HUES64 (cell line): ENCODE data around the gene RBFOX2.

Experiments used
- H3K27ac ChIP-seq: 2 replicates; pipeline ENCODE4 v1.7.0; 2013; ENCODE audit warnings: low read depth, low read length, inconsistent platforms
- H3K27me3 ChIP-seq: 2 replicates; pipeline ENCODE4 v1.6.1; 2013; ENCODE audit warnings: mild to moderate bottlenecking, low read length; ENCODE audit not compliant: insufficient read depth
- H3K36me3 ChIP-seq: 2 replicates; pipeline ENCODE4 v1.6.1; 2013; ENCODE audit warnings: mild to moderate bottlenecking, low read length; ENCODE audit not compliant: insufficient read depth
- H3K4me1 ChIP-seq: 2 replicates; pipeline ENCODE4 v1.6.1; 2013; ENCODE audit warnings: mild to moderate bottlenecking, low read length, moderate library complexity; ENCODE audit not compliant: insufficient read depth
- H3K4me3 ChIP-seq: 2 replicates; pipeline ENCODE4 v1.5.1; 2013; ENCODE audit warnings: mild to moderate bottlenecking, low read length, moderate library complexity
- H3K9ac ChIP-seq: 2 replicates; pipeline ENCODE4 v1.6.1; 2013; ENCODE audit warnings: mild to moderate bottlenecking, low read depth, low read length
- H3K9me3 ChIP-seq: 2 replicates; pipeline ENCODE4 v1.6.1; 2013; ENCODE audit warnings: low read depth, low read length; ENCODE audit not compliant: insufficient read depth
- WGBS: fragments of 150-250, 120-280 bp; methylation state at CpG from one replicate; pipeline ENCODE4 v1.1.7; 2013; ENCODE audit warnings: missing lambda C conversion rate; 5-methylcytosine and 5-hydroxymethylcytosine counted together

The RBFOX2 gene

DNA sequence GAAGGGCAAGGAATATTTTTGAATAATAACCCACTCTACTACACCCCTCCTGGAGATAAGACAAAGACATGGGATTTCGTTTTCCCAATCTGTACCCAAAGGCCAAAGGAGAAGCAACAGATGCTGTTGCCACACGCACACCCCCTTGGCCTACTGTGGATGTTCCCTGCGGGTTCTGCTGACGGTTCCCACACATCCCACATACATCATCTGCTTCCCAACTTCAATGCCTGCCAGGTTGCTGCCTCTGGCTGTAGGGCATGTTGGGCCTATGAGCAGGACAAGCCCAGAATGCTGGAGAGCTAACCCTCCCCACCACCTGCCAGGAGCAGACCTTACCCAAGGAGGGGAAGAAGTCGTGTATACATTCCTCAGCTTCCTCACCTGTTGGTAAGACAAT, 13.6 kb upstream of the RBFOX2 start:
- Histone ChIP-seq H3K9me3 (no peaks in the 10 kb centered on the region), H3K27ac (no peak overlapping the region), H3K9ac (no peak overlapping the region), H3K4me1 (no peaks in the 10 kb centered on the region), H3K36me3 (no peaks in the 10 kb centered on the region), H3K27me3 (no peaks in the 10 kb centered on the region), H3K4me3 (no peak overlapping the region)
- 93% methylated on average over 4 of the region's 5 CpGs for WGBS

DNA sequence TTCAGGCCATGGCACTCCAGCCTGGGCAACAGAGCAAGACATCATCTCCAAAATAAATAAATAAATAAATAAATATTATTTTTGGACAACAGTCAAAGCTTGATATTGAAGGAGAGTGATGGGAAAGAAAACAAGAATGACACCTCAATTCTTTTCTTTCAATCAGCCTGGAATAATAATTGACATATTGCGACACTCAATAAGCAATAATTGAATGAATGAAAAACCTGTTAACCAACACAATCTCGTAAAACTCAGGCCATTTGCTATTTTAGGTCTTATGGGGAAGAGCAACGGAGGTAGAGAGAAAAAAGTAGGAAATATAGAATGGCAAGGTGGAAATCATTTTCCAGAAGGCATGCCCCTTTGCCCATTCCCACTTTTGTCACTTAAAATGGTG, 10.5 kb upstream of the RBFOX2 start:
- Histone ChIP-seq H3K27ac (no peak overlapping the region), H3K9me3 (no peaks in the 10 kb centered on the region), H3K9ac (no peak overlapping the region), H3K4me1 (peaks cover 11% of the 10 kb centered on the region), H3K27me3 (no peaks in the 10 kb centered on the region), H3K4me3 (no peak overlapping the region), H3K36me3 (no peaks in the 10 kb centered on the region)
- 96% methylated on average over 2 of the region's 3 CpGs for WGBS

DNA sequence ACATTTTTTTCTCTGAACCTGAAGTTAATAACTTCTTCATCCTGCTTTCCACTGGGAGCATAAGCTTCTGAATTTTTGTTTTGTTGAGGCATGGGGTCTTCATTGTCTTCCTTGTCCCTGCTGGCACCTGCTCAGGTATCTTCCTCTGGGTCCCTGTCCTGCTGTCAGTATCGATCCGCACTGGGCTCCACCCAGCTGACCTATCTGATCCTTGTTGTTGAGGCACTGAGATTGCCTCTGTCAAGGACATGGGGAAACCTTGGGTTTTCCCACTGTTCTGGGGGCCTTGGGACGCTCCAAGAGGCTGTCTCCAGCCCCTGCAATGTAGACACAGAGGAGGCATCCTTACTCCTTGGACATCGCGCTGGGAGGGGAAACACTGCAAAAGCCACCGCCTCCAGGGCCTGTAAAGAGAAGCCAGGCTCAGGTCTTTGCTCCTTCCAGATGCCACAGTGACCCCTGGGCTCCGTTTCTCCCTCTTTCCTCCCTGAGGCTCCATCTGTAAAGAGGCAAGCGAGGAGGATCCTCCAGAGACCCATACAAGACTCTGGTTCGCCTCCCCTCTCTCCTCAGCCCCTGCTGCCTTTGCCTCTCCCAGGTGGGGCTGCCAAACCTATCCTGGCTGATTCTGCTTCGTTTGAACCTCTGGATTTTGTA, 8.6 kb upstream of the RBFOX2 start:
- no peaks in the 10 kb centered on the region for H3K9me3 ChIP-seq
- no peak overlapping the region for H3K27ac ChIP-seq
- WGBS, result 85% methylated on average over 10 of the region's 10 CpGs

DNA sequence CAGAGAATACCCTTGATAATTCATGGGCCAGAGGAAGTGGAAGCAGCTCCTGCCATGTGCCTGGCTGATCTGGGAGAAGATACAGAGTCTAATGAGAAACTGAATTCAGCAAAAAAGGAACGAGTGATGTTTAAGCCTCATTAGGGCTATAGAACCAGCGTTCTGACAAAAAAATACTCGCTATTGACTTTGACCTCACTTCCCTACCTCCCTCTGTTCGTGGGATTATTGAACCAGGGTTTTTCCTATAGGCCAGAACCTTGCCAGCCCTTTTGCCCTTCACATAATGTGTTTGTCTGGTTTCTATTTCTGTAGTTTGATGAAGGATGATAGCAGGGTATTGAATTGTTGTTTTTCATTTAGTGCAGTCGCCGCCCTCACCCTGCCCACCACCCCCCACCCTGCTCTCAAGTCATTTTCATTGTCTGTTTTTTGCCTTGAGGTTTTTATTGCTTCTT, 7.6 kb upstream of the RBFOX2 start:
- Histone ChIP-seq H3K4me1 (peaks cover 11% of the 10 kb centered on the region), H3K4me3 (no peak overlapping the region), H3K27ac (no peak overlapping the region), H3K9ac (no peak overlapping the region), H3K27me3 (no peaks in the 10 kb centered on the region), H3K36me3 (no peaks in the 10 kb centered on the region), H3K9me3 (no peaks in the 10 kb centered on the region)
- 75% methylated on average over 4 of the region's 6 CpGs for WGBS

More for the DNA sequence above, 8.6 kb upstream of the RBFOX2 start:
- Histone ChIP-seq H3K36me3 (no peaks in the 10 kb centered on the region), H3K27me3 (no peaks in the 10 kb centered on the region), H3K9ac (no peak overlapping the region), H3K4me3 (no peak overlapping the region), H3K4me1 (peaks cover 11% of the 10 kb centered on the region)

DNA sequence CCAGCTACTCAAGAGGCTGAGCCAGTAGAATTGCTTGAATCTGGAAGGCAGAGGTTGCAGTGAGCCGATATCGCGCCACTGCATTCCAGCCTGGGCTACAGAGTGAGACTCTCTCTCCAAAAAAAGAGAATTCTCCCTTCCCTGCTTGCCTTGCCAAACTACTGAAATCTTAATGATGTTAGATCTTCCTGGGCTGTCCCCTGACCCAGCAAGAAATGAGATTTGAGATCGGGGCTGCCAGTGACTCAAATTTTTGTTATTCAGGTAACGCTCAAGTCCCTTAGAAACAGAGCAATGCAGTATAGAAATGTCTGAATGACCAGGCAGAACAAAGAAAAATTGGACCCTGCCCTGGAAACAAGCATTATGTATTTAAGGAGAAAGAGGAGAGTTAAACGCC, 4.0 kb upstream of the RBFOX2 start:
- Histone ChIP-seq H3K4me3 (no peak overlapping the region), H3K9ac (no peak overlapping the region), H3K4me1 (peaks cover 11% of the 10 kb centered on the region), H3K9me3 (no peaks in the 10 kb centered on the region), H3K27me3 (no peaks in the 10 kb centered on the region), H3K27ac (no peak overlapping the region), H3K36me3 (no peaks in the 10 kb centered on the region)
- 94% methylated on average over 6 of the region's 6 CpGs for WGBS

DNA sequence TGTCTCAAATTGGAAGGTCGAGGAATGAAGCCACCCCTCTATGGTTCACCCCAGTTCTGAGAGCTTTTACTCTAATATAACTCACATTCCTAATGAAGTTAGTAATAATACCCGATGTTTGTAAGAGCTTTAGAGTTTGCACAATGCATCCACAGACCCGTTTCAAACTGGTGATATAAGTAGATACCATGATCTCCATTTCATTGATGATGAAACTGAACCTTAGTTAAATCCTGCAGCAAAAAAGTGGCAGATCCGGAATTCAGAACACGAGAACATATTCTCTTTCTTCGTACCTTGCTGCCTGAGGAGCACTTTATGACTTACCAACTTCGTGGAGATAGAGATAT, 757 bp upstream of the RBFOX2 start:
- 64% methylated on average over 6 of the region's 7 CpGs for WGBS
- Histone ChIP-seq H3K9me3 (no peaks in the 10 kb centered on the region), H3K4me1 (peaks cover 14% of the 10 kb centered on the region), H3K27ac (no peak overlapping the region), H3K4me3 (peak overlapping the region; percentile 46), H3K9ac (no peak overlapping the region), H3K36me3 (no peaks in the 10 kb centered on the region; the same call in 1 of the 2 replicates), H3K27me3 (no peaks in the 10 kb centered on the region)

DNA sequence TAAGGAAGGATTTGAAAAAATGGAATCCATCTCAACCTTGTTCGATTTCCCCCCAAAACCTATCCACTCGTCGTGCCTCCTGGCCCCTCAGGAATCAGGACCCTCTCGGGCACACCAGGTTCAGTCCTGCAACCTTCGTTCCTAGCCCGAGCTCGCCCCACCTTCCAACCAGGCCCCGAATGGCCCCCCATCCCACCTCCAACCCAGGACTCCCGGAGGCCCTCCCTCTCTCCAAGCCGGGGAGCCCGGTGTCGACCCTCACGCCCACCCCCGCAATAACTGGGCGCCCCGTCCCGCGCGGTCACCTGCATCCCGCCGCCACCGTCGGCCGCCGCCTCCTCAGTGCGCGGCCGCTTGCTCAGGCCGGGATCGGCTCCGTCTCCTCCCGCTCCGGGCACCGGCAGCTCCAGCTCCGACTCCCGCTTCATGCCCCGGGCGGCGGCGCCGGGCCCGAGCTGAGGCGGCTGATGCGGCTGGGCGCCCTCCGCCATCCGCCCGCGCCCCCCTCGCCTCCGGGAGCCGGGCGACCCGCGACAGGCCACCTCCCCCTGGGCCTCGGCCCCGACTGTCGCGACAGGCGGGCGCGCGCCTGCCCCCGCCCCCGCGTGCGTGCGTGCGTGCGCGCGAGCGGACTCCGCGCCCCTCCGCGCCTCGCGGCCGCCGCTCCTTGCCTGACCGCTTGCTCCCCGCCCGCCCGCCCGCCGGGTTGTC, 534 bp downstream of the RBFOX2 start:
- Histone ChIP-seq H3K4me3 (peak overlapping the region; percentile 66), H3K4me1 (peaks cover 26% of the 10 kb centered on the region)
- WGBS, result under 1% methylated on average over 87 of the region's 87 CpGs

DNA sequence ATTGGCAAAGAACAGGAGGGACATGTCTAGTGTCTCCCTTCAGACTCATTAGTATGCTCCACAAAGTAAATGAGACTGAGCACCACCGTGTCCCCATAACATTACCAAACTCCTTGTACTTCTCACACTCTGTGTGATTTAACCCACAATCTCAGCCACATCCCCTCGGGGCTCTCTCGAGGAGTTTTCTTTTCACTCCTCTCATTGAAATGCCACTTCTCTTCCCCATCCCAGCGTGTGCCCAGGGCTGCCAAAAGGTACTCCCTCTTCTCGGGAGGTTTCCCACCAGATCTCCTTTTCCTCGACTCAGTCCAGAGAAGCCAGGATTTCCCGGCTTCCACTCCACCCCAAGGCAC, 1.1 kb downstream of the RBFOX2 start:
- peak overlapping the region; percentile 74 for H3K9ac ChIP-seq
- no peaks in the 10 kb centered on the region for H3K27me3 ChIP-seq
- peaks cover 31% of the 10 kb centered on the region for H3K4me1 ChIP-seq
- no peaks in the 10 kb centered on the region for H3K9me3 ChIP-seq
- under 1% methylated on average over 7 of the region's 7 CpGs for whole genome bisulfite sequencing
- no peak overlapping the region; the same call in 1 of the 2 replicates for H3K27ac ChIP-seq
- peak overlapping the region; percentile 66 for H3K4me3 ChIP-seq
- H3K36me3 ChIP-seq, result no peaks in the 10 kb centered on the region; the same call in 1 of the 2 replicates

More for the DNA sequence above, 534 bp downstream of the RBFOX2 start:
- Histone ChIP-seq H3K27ac (peak overlapping the region; percentile 96), H3K27me3 (no peaks in the 10 kb centered on the region), H3K9ac (peak overlapping the region; percentile 74), H3K36me3 (no peaks in the 10 kb centered on the region; the same call in 1 of the 2 replicates), H3K9me3 (no peaks in the 10 kb centered on the region)

DNA sequence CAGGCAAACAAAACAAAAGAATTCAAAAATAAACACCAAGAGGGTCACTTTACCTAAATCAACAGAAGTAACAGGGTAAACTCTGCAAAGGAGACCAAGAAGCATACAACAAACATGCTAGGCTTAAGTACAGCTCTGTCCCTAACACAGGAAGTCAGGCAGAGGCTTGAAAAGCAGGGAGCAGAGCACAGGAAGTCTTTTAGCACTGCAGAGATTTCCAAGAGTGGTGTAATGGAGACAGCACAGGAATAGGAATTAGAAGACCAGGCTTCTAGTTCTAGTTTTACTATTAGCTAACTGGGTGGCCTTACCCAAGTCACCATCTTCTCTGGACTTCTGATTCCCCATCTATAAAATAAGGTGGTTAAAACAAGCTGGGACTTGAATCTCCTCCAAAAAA, 1.9 kb downstream of the RBFOX2 start:
- Histone ChIP-seq H3K4me1 (peaks cover 39% of the 10 kb centered on the region), H3K27ac (0 out of 2 replicates have a peak overlapping the region, but pooled peaks have one; percentile 33), H3K9ac (no peak overlapping the region; the same call in 1 of the 2 replicates), H3K4me3 (peak overlapping the region; percentile 66), H3K36me3 (no peaks in the 10 kb centered on the region; the same call in 1 of the 2 replicates), H3K9me3 (no peaks in the 10 kb centered on the region), H3K27me3 (no peaks in the 10 kb centered on the region)

DNA sequence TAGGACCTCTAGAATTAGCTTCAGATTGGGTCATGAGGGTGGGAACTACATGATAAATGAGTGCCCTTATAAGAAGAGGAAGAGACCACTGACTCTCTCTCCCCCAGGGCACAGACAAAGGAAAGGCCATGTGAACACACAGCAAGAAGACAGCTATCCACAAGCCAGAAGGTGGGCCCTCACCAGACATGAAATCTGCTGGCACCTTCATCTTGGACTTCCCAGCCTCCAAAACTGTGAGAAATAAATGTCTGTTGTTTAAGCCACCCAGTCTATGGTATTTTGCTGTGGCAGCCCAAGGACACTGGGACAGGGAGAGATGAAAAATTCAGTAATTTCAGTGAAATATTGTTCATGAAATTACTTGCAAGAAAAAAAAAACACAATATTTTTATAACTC, 5.9 kb downstream of the RBFOX2 start:
- no peak overlapping the region for H3K27ac ChIP-seq
- no peaks in the 10 kb centered on the region for H3K27me3 ChIP-seq
- no peak overlapping the region for H3K4me3 ChIP-seq
- H3K9ac ChIP-seq, result no peak overlapping the region
- H3K9me3 ChIP-seq, result no peaks in the 10 kb centered on the region
- peaks cover 44% of the 10 kb centered on the region for H3K4me1 ChIP-seq
- peaks cover 4% of the 10 kb centered on the region; the same call in 1 of the 2 replicates for H3K36me3 ChIP-seq

DNA sequence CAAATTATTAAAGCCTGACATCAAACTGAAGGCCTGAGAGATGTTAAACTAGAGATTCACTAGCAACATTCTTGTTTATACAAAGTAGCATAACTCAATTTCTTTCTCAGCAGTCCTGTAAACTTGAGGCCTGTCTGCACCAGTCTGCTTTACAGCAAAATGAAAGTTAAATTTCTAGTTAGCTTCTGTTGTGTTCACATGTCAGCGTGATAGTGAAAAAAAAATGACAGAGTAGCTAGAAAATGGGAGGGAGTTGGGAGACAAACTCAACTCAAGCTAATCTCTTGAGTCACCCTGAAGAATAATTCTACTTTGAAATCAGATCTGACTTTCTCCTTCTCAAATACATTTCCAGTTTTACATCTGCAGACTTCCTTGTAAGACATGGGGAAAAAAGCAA, 6.5 kb downstream of the RBFOX2 start:
- peaks cover 4% of the 10 kb centered on the region; the same call in 1 of the 2 replicates for H3K36me3 ChIP-seq
- H3K9me3 ChIP-seq, result no peaks in the 10 kb centered on the region
- H3K4me3 ChIP-seq, result no peak overlapping the region
- WGBS, result 89% methylated on average over 1 of the region's 1 CpG
- H3K27me3 ChIP-seq, result no peaks in the 10 kb centered on the region
- H3K27ac ChIP-seq, result no peak overlapping the region
- peaks cover 42% of the 10 kb centered on the region for H3K4me1 ChIP-seq
- H3K9ac ChIP-seq, result no peak overlapping the region
